ENCODE measurements around the gene AGPS. TPM values are rescaled to one million over a fixed set of nuclear protein-coding genes. Genes with fewer than 3 reads are reported as not detected.
"Not testable (repeated sequence)": the region's sequence is repeated elsewhere in the genome, so short reads cannot be mapped to it uniquely, and the experiment has no call there.

AGPS gene
- total RNA-seq, 2 experiments from 2014 or later: 2.1 to 9.6 TPM

DNA sequence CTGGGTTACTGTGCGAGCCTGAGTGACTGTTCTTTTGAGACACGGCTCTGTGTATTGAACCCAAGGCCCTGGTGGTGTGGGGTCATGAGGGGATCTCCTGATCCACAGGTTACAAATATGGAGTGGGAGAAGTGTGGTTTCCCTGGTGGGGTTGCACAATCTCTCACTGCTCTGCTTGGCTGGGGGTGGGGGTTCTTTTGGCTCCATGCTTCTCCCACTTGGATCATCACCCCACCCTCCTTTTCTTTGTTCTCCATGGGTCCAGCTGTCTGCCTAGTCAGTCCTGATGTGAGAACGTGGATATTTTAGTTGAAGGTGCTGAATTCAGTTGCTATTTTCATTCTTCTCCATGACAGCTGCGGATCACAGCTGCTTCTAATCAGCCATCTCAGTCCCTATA is 37.8 kb downstream of the AGPS start:
- no peaks in the 10 kb centered on the region for H3K9me2 ChIP-seq (ENCODE audit: insufficient read depth, low read length)
- no peak for DNase-seq (ENCODE audit: low spot score)
- TF ChIP-seq, protein P1, sequence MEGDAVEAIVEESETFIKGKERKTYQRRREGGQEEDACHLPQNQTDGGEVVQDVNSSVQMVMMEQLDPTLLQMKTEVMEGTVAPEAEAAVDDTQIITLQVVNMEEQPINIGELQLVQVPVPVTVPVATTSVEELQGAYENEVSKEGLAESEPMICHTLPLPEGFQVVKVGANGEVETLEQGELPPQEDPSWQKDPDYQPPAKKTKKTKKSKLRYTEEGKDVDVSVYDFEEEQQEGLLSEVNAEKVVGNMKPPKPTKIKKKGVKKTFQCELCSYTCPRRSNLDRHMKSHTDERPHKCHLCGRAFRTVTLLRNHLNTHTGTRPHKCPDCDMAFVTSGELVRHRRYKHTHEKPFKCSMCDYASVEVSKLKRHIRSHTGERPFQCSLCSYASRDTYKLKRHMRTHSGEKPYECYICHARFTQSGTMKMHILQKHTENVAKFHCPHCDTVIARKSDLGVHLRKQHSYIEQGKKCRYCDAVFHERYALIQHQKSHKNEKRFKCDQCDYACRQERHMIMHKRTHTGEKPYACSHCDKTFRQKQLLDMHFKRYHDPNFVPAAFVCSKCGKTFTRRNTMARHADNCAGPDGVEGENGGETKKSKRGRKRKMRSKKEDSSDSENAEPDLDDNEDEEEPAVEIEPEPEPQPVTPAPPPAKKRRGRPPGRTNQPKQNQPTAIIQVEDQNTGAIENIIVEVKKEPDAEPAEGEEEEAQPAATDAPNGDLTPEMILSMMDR (conservative IDR thresholded peaks at IDR 0.05; ENCODE audit: low read length): no peak
- TF ChIP-seq EZH2phosphoT487 (IDR thresholded peaks at IDR 0.05; ENCODE audit: borderline replicate concordance, low read depth, low read length): no peak
- no peaks in the 10 kb centered on the region for H3K4me1 ChIP-seq (ENCODE audit: insufficient read depth, low read length, poor library complexity, severe bottlenecking)
- intact Hi-C loops (cut with micrococcal nuclease; ENCODE audit: unreplicated experiment): no loop called here
- H3K4me3 ChIP-seq (ENCODE audit: low read depth, low read length, poor library complexity, severe bottlenecking): no peak overlapping the region
- no peaks in the 10 kb centered on the region for H3K79me2 ChIP-seq (ENCODE audit: insufficient read depth, low read depth, low read length)
- CTCF ChIA-PET (ENCODE audit: unreplicated experiment): no interaction called here
- BruUV-seq (replicated peaks): no TSS peak
- no peak overlapping the region for H2AFZ ChIP-seq (ENCODE audit: low read length)
- H3K9me3 ChIP-seq (ENCODE audit: low read length): no peaks in the 10 kb centered on the region
- H4K20me1 ChIP-seq (ENCODE audit: insufficient read depth, low read length): no peaks in the 10 kb centered on the region
- H3K4me2 ChIP-seq (ENCODE audit: low read length): no peak overlapping the region
- POLR2A ChIA-PET: interaction anchor here (0.8 kb wide), 1 partner anchor 12 kb away, joined by 4 read pairs; no protein-coding TSS in a partner anchor
- H3K27ac ChIP-seq (ENCODE audit: low read depth, low read length, poor library complexity, severe bottlenecking): no peak overlapping the region
- H3K36me3 ChIP-seq (ENCODE audit: insufficient read depth, low read length): no peaks in the 10 kb centered on the region

DNA sequence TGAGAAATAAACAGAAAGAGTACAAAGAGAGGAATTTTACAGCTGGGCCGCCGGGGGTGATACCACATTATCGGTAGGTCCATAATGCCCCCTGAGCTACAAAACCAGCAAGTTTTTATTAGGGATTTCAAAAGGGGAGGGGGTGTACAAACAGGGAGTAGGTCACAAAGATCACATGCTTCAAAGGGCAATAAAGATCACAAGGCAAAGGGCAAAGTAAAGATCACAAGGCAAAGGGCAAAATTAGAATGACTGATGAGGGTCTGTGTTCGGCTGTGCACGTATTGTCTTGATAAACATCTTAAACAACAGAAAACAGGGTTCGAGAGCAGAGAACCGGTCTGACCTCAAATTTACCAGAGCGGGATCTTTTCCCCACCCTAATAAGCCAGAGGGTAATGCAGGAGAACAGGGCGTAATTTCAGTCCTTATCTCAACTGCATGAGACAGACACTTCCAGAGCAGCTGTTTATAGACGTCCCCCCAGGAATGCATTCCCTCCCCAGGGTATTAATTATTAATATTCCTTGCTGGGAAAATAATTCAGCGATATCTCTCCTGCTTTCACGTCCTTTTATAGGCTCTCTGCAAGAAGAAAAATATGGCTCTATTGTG is 38.6 kb downstream of the AGPS start:
- H3K27ac ChIP-seq (ENCODE audit: low read depth, low read length, poor library complexity, severe bottlenecking); H3K9me3 ChIP-seq (ENCODE audit: low read length); H3K79me2 ChIP-seq (ENCODE audit: insufficient read depth, low read depth, low read length); H4K20me1 ChIP-seq (ENCODE audit: insufficient read depth, low read length); H2AFZ ChIP-seq (ENCODE audit: low read length); DNase-seq (ENCODE audit: low spot score); intact Hi-C loops (cut with micrococcal nuclease; ENCODE audit: unreplicated experiment); H3K4me1 ChIP-seq (ENCODE audit: insufficient read depth, low read length, poor library complexity, severe bottlenecking); CTCF ChIA-PET (ENCODE audit: unreplicated experiment); H3K36me3 ChIP-seq (ENCODE audit: insufficient read depth, low read length); H3K4me2 ChIP-seq (ENCODE audit: low read length); H3K4me3 ChIP-seq (ENCODE audit: low read depth, low read length, poor library complexity, severe bottlenecking); H3K9me2 ChIP-seq (ENCODE audit: insufficient read depth, low read length); BruUV-seq (replicated peaks): not testable (repeated sequence)
- POLR2A ChIA-PET: interaction anchor here (0.6 to 0.8 kb wide), 2 partner anchors 12 to 108 kb away, joined by 3 to 4 read pairs; no protein-coding TSS in a partner anchor

DNA sequence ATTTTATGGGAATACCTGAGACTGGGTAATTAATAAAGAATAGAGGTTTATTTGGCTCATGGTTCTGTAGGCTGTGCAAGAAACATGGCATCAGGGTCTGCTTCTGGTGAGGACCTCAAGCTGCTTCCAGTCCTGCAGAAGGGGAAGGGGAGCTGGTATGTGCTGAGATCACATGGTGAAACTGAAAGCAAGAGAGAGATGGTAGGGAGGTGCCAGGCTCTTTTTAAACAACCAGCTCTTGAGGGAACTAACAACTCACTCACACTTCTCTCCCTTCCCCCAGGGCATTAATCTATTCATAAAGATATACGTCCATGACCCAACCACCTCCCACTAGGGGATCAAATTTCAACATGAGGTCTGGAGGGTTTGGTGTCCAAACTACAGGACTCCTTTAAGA is 40.1 kb downstream of the AGPS start:
- H4K20me1 ChIP-seq (ENCODE audit: insufficient read depth, low read length): no peaks in the 10 kb centered on the region
- H3K4me1 ChIP-seq (ENCODE audit: insufficient read depth, low read length, poor library complexity, severe bottlenecking): no peaks in the 10 kb centered on the region
- BruUV-seq (replicated peaks): no TSS peak
- no peaks in the 10 kb centered on the region for H3K36me3 ChIP-seq (ENCODE audit: insufficient read depth, low read length)
- no peaks in the 10 kb centered on the region for H3K79me2 ChIP-seq (ENCODE audit: insufficient read depth, low read depth, low read length)
- H2AFZ ChIP-seq (ENCODE audit: low read length): no peak overlapping the region
- H3K27ac ChIP-seq (ENCODE audit: low read depth, low read length, poor library complexity, severe bottlenecking): no peak overlapping the region
- DNase-seq (ENCODE audit: low spot score): no peak
- TF ChIP-seq, protein P1 (conservative IDR thresholded peaks at IDR 0.05; ENCODE audit: low read length): no peak
- no peak for TF ChIP-seq EZH2phosphoT487 (IDR thresholded peaks at IDR 0.05; ENCODE audit: borderline replicate concordance, low read depth, low read length)
- no peaks in the 10 kb centered on the region for H3K9me2 ChIP-seq (ENCODE audit: insufficient read depth, low read length)
- ChIA-PET CTCF (ENCODE audit: unreplicated experiment) (no interaction called here), POLR2A (no interaction called here)
- H3K4me3 ChIP-seq (ENCODE audit: low read depth, low read length, poor library complexity, severe bottlenecking): no peak overlapping the region
- no peaks in the 10 kb centered on the region for H3K9me3 ChIP-seq (ENCODE audit: low read length)
- H3K4me2 ChIP-seq (ENCODE audit: low read length): no peak overlapping the region
- intact Hi-C loops (cut with micrococcal nuclease; ENCODE audit: unreplicated experiment): no loop called here
